OCI-LY3 (cell line): ENCODE results near the gene SLC49A3.

ENCODE experiments used
- EZH2phosphoT487 ChIP-seq: fragments of 200-600 bp; shearing (Covaris generic); IDR thresholded peaks from 2 replicates; pipeline ENCODE4 v1.6.1; 2018; ENCODE audit warnings: antibody characterized with exemption, mixed run types, low read depth
- TF ChIP-seq, protein P1 (sequence below): fragments of 200-600, 300-600 bp; sonication (generic); IDR thresholded peaks from 2 replicates; pipeline ENCODE4 v1.5.1; 2014; ENCODE audit warnings: antibody characterized with exemption, low read length, low read depth

DNA sequence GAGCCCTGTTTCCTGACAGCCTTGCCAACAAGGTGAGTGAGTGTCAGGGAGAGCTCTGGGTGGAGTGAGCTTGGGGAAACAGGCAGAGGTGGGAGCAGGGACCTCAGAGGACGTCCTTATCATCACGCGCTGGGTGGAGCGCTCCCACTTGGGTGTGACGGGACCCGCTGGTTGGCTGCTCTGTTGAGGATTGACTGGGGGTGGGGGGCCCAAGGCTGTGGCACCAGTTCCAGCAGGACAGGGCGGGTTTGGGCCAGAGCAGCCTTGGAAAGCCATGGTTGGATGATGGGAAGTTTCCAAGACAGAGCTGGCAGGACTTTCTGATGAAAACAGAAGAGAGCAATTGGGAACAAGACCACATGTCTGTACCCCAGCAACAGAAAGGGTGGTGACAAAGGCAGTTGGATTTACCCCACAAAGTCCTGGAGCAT is 13.7 kb upstream of the SLC49A3 start:
- TF ChIP-seq, protein P1, sequence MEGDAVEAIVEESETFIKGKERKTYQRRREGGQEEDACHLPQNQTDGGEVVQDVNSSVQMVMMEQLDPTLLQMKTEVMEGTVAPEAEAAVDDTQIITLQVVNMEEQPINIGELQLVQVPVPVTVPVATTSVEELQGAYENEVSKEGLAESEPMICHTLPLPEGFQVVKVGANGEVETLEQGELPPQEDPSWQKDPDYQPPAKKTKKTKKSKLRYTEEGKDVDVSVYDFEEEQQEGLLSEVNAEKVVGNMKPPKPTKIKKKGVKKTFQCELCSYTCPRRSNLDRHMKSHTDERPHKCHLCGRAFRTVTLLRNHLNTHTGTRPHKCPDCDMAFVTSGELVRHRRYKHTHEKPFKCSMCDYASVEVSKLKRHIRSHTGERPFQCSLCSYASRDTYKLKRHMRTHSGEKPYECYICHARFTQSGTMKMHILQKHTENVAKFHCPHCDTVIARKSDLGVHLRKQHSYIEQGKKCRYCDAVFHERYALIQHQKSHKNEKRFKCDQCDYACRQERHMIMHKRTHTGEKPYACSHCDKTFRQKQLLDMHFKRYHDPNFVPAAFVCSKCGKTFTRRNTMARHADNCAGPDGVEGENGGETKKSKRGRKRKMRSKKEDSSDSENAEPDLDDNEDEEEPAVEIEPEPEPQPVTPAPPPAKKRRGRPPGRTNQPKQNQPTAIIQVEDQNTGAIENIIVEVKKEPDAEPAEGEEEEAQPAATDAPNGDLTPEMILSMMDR: no peak
- TF ChIP-seq EZH2phosphoT487: no peak
